ENCODE data around the gene PTPN6. TPM values are rescaled to one million over a fixed set of nuclear protein-coding genes. Genes with fewer than 3 reads are reported as not detected.
A peak's percentile ranks its signal among the peaks of the same experiment; 100 is the strongest.

Gene PTPN6
- total RNA-seq, 1 experiment from 2014 or later: 19.8 TPM

DNA sequence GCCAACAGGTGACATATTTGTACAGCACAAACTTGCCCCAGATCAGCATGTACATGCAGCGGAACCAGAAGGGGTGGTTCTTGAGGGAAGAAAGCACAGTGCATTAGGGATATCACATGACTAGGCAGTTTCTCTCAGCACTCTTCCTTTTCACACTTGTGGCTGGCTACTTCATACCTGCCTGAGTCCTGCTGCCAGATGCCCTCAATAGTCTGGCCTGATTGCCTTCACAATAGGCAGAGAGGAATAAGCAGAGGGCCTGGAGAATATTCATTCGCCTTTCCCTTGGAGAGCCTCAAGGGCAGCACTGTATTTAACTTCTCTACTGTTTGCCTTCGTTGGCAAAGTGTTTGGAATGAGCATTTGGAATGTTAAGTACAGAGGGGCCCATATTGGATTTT lies 27.5 kb downstream of the PTPN6 start:
- Mint-ChIP-seq H3K36me3 (ENCODE audit: insufficient read depth in 1 of 3, low read depth in 3 of 3) (peaks cover 28 to 84% (median 81%) of the 10 kb centered on the region in 3 experiments; a peak in 6 of 7 replicates), H3K27me3 (ENCODE audit: low read depth) (no peaks in the 10 kb centered on the region; the same call in 1 of the 2 replicates), H3K4me1 (peaks cover 3 to 10% of the 10 kb centered on the region in 2 experiments), H3K4me3 (no peak overlapping the region), H3K9me3 (no peaks in the 10 kb centered on the region), H3K27ac (peak overlapping the region in 1 of 3 experiments; percentile 91; a peak in 2 of 7 replicates)
- Histone ChIP-seq H2AFZ (ENCODE audit: low read length) (no peak overlapping the region), H3T11ph (ENCODE audit: low read length) (no peak overlapping the region), H3K27me3 (ENCODE audit: insufficient read depth, low read length) (no peaks in the 10 kb centered on the region), H3K79me1 (ENCODE audit: insufficient read depth, low read depth, low read length, poor library complexity, severe bottlenecking) (no peaks in the 10 kb centered on the region), H2BK12ac (ENCODE audit: insufficient read length, low read depth, low read length) (no peak overlapping the region), H2BK20ac (ENCODE audit: low read depth, low read length, poor library complexity, severe bottlenecking) (no peak overlapping the region), H4K5ac (ENCODE audit: insufficient read length, low read depth, low read length) (no peak overlapping the region), H4K8ac (replicated peaks; ENCODE audit: insufficient read length, low read depth, low read length) (no peak overlapping the region), H3K9ac (ENCODE audit: extremely low read depth, insufficient read length, low read length) (no peak overlapping the region), H3K23me2 (ENCODE audit: insufficient read length, low read depth, low read length, poor library complexity, severe bottlenecking) (no peaks in the 10 kb centered on the region), H3K9me3 (ENCODE audit: control insufficient read depth, low read depth, low read length) (no peaks in the 10 kb centered on the region), H3K4me2 (ENCODE audit: insufficient read depth, insufficient read length, low read length) (no peak overlapping the region), H3K4me1 (ENCODE audit: insufficient read depth, low read length) (no peaks in the 10 kb centered on the region; the same call in 1 of the 2 replicates), H3K27ac (ENCODE audit: insufficient read length, low read depth, low read length) (no peak overlapping the region), H3K18ac (ENCODE audit: insufficient read length, low read depth, low read length) (no peak overlapping the region), H2AK5ac (ENCODE audit: insufficient read length, low read length) (no peak overlapping the region), H2BK5ac (ENCODE audit: insufficient read length, low read length) (no peak overlapping the region), H2BK15ac (ENCODE audit: low read depth, low read length) (no peak overlapping the region), H2BK120ac (ENCODE audit: low read depth, low read length, poor library complexity, severe bottlenecking) (no peak overlapping the region), H3K23ac (ENCODE audit: insufficient read length, low read depth, low read length) (no peak overlapping the region), H3K4ac (ENCODE audit: low read depth, low read length) (no peak overlapping the region), H4K91ac (ENCODE audit: insufficient read length, low read depth, low read length) (no peak overlapping the region), H3K56ac (ENCODE audit: insufficient read length, low read depth, low read length) (no peak overlapping the region), H3K14ac (ENCODE audit: insufficient read depth, low read length) (no peak overlapping the region), H3K79me2 (ENCODE audit: insufficient read depth, low read length) (no peaks in the 10 kb centered on the region), H4K20me1 (ENCODE audit: control insufficient read depth, insufficient read depth, insufficient read length) (no peaks in the 10 kb centered on the region)
- TF ChIP-seq, protein P1, sequence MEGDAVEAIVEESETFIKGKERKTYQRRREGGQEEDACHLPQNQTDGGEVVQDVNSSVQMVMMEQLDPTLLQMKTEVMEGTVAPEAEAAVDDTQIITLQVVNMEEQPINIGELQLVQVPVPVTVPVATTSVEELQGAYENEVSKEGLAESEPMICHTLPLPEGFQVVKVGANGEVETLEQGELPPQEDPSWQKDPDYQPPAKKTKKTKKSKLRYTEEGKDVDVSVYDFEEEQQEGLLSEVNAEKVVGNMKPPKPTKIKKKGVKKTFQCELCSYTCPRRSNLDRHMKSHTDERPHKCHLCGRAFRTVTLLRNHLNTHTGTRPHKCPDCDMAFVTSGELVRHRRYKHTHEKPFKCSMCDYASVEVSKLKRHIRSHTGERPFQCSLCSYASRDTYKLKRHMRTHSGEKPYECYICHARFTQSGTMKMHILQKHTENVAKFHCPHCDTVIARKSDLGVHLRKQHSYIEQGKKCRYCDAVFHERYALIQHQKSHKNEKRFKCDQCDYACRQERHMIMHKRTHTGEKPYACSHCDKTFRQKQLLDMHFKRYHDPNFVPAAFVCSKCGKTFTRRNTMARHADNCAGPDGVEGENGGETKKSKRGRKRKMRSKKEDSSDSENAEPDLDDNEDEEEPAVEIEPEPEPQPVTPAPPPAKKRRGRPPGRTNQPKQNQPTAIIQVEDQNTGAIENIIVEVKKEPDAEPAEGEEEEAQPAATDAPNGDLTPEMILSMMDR (conservative IDR thresholded peaks at IDR 0.05): no peak
- no CpG with 5 or more reads among the region's 3 CpGs for WGBS (ENCODE audit: extremely low coverage, insufficient read length, low lambda C conversion rate)
- DNase-seq: no peak

Measured in H9 (cell line).